D721Med (cell line): ENCODE data around the gene PTGS1.
"Not testable (repeated sequence)": the region's sequence is repeated elsewhere in the genome, so short reads cannot be mapped to it uniquely, and the experiment has no call there.

Experiments used
- DNase-seq: peaks from one replicate; pipeline ENCODE4 v3.0.0; 2011; ENCODE audit warnings: low spot score; ENCODE audit not compliant: insufficient read length
- FAIRE-seq: peaks from 2 replicates; lab custom pipeline; 2011; peaks lifted over from hg19 to GRCh38; lab: Jason Lieb, UNC
- CTCF ChIP-seq: IDR thresholded peaks from 2 replicates; pipeline ENCODE4 v1.5.1; 2012; ENCODE audit warnings: mild to moderate bottlenecking, control low read depth; ENCODE audit not compliant: insufficient read depth; ENCODE audit errors: missing control alignments

The PTGS1 gene

GRCh38 chr9:122370869-122371755, at the start of gene PTGS1:
Gene PTGS1 (plus strand): TSS chr9:122371024. CDS start chr9:122371085, 61 bp downstream.
- TF ChIP-seq CTCF = no peak
- FAIRE-seq (no peak), DNase-seq (peak; percentile 89)

GRCh38 chr9:122322553-122322952, 48.3 kb upstream of the PTGS1 start:
- TF ChIP-seq CTCF = no peak
- FAIRE-seq = no peak
- DNase-seq = no peak

GRCh38 chr9:122324665-122325064, 46.2 kb upstream of the PTGS1 start:
- not testable (repeated sequence) for DNase-seq, FAIRE-seq

- FAIRE-seq = no peak
- DNase-seq = no peak
- no peak for TF ChIP-seq CTCF
These were observed 45.7 kb upstream of the PTGS1 start for GRCh38 chr9:122325124-122325523.

GRCh38 chr9:122327175-122327574, 43.6 kb upstream of the PTGS1 start:
- TF ChIP-seq CTCF = no peak
- DNase-seq (no peak), FAIRE-seq (no peak)

GRCh38 chr9:122329597-122329996, 41.2 kb upstream of the PTGS1 start:
- no peak for TF ChIP-seq CTCF
- FAIRE-seq (no peak), DNase-seq (no peak)

- not testable (repeated sequence) for FAIRE-seq, DNase-seq
These were observed 40.4 kb upstream of the PTGS1 start for GRCh38 chr9:122330466-122330865.

- FAIRE-seq (no peak), DNase-seq (no peak)
- TF ChIP-seq CTCF = no peak
These were observed 39.3 kb upstream of the PTGS1 start for GRCh38 chr9:122331523-122331927.
